GM12891 (cell line): ENCODE measurements around the gene ARAF.

ENCODE experiments used
- POLR2A ChIP-seq: IDR thresholded peaks from 2 replicates; pipeline ENCODE4 v1.6.1; 2011; ENCODE audit warnings: low read depth, low read length, control low read depth
- POLR2AphosphoS5 ChIP-seq: IDR thresholded peaks from 2 replicates; pipeline ENCODE4 v1.6.1; 2011; ENCODE audit warnings: low read depth, low read length, control low read depth
- POU2F2 ChIP-seq: IDR thresholded peaks from 2 replicates; pipeline ENCODE4 v1.6.1; 2011; ENCODE audit warnings: low read depth, mild to moderate bottlenecking, control low read depth, low read length, moderate library complexity
- TAF1 ChIP-seq: IDR thresholded peaks from 2 replicates; pipeline ENCODE4 v1.6.1; 2011; ENCODE audit warnings: low read depth, low read length, control low read depth

DNA sequence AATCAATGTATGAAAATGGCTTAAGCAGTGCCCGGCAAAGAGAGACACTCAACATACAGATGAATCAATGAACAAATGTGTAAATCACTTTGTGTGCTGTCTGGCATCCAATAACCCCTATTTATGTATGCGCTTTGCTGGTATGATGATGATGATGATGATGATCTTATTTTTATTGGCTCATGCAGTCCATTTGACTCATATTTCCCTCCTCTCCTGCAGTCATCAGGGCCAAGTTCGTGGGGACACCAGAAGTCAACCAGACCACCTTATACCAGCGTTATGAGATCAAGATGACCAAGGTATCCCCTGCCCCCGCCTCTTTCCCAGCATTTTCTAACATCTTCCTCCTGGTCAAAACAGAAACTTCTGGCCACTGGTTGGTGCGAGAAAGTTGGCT lies 23.7 kb downstream of the ARAF start:
- TF ChIP-seq POLR2A, result no peak
- no peak for TF ChIP-seq TAF1
- no peak for TF ChIP-seq POLR2AphosphoS5
- TF ChIP-seq POU2F2, result no peak
